ENCODE results near the gene HIVEP3.

DNA sequence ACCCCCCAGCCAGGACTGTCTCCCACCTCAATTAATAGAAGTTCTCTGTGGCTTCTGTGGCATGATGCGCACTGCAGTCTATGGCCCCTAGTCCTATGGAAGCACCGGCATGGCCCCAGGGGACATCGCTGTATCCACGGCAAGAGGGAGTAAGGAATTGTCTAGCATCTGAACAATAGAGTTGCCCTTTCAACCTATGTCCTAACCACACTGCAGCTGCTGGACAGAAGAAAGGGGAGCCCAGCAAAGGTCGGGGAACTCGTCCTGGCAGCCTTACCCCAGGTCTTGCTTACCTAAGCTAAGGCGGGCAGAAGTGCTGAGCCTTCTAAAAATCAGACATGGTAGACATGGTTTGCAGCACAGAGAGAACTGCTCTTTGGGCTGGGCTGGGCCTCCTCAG lies 330.9 kb downstream of the HIVEP3 start:
- no peak for TF ChIP-seq POLR2A (IDR thresholded peaks at IDR 0.05)
- TF ChIP-seq, protein P1, sequence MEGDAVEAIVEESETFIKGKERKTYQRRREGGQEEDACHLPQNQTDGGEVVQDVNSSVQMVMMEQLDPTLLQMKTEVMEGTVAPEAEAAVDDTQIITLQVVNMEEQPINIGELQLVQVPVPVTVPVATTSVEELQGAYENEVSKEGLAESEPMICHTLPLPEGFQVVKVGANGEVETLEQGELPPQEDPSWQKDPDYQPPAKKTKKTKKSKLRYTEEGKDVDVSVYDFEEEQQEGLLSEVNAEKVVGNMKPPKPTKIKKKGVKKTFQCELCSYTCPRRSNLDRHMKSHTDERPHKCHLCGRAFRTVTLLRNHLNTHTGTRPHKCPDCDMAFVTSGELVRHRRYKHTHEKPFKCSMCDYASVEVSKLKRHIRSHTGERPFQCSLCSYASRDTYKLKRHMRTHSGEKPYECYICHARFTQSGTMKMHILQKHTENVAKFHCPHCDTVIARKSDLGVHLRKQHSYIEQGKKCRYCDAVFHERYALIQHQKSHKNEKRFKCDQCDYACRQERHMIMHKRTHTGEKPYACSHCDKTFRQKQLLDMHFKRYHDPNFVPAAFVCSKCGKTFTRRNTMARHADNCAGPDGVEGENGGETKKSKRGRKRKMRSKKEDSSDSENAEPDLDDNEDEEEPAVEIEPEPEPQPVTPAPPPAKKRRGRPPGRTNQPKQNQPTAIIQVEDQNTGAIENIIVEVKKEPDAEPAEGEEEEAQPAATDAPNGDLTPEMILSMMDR (IDR thresholded peaks at IDR 0.05), result no peak
